ENCODE data around the gene LRRC8E. TPM values are rescaled to one million over a fixed set of nuclear protein-coding genes. Genes with fewer than 3 reads are reported as not detected.

The LRRC8E gene
- total and polyA plus RNA-seq, 10 of the 15 experiments (the other 5 are each of a cell fraction or from before 2014, with no cell fraction given) = 0.04 to 0.32 (median 0.25) TPM; not detected in 7

- peak; percentile 44; the same call in 1 of the 2 replicates for TF ChIP-seq POLR2A (IDR thresholded peaks at IDR 0.05; ENCODE audit: low read depth, low read length)
- TF ChIP-seq EP300 (IDR thresholded peaks at IDR 0.05; ENCODE audit: borderline replicate concordance in 1 of 2, control insufficient read depth in 1 of 2, low read depth in 2 of 2, low read length in 2 of 2) = no peak
- 0 out of 2 replicates have a peak, but pooled peaks have one; percentile 7 for TF ChIP-seq RAD21 (IDR thresholded peaks at IDR 0.05; ENCODE audit: insufficient read depth, low read depth, low read length)
- TF ChIP-seq, protein P1, sequence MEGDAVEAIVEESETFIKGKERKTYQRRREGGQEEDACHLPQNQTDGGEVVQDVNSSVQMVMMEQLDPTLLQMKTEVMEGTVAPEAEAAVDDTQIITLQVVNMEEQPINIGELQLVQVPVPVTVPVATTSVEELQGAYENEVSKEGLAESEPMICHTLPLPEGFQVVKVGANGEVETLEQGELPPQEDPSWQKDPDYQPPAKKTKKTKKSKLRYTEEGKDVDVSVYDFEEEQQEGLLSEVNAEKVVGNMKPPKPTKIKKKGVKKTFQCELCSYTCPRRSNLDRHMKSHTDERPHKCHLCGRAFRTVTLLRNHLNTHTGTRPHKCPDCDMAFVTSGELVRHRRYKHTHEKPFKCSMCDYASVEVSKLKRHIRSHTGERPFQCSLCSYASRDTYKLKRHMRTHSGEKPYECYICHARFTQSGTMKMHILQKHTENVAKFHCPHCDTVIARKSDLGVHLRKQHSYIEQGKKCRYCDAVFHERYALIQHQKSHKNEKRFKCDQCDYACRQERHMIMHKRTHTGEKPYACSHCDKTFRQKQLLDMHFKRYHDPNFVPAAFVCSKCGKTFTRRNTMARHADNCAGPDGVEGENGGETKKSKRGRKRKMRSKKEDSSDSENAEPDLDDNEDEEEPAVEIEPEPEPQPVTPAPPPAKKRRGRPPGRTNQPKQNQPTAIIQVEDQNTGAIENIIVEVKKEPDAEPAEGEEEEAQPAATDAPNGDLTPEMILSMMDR (IDR thresholded peaks at IDR 0.05 in 2 of 3, conservative IDR thresholded peaks at IDR 0.05 in 1 of 3; ENCODE audit: control insufficient read depth in 2 of 3, extremely low read depth in 1 of 3, insufficient read depth in 1 of 3, low read depth in 3 of 3, low read length in 3 of 3) = peak in 2 of 3 experiments; percentile 30 to 39; a peak in 2 of 6 replicates
- RAD21 ChIA-PET (ENCODE audit: unreplicated experiment) = no interaction called here
- no TSS peak for BruUV-seq (replicated peaks)
- WGBS (ENCODE audit: insufficient coverage, insufficient replicate concordance, low lambda C conversion rate, missing lambda C conversion rate) = 85% methylated on average over 14 of the region's 14 CpGs
- Histone ChIP-seq H3K9me3 (replicated peaks; ENCODE audit: control insufficient read depth, insufficient read depth, low read length) (no peaks in the 10 kb centered on the region), H2AFZ (ENCODE audit: control insufficient read depth, low read depth, low read length) (no peak overlapping the region), H3K79me2 (ENCODE audit: control insufficient read depth, insufficient read depth, low read length) (no peaks in the 10 kb centered on the region), H3K9ac (ENCODE audit: control insufficient read depth, insufficient read depth, low read length) (no peak overlapping the region), H3K27ac (ENCODE audit: control insufficient read depth, insufficient read depth) (no peak overlapping the region), H3K4me2 (ENCODE audit: control insufficient read depth, insufficient read depth) (no peak overlapping the region), H3K36me3 (ENCODE audit: control insufficient read depth in 2 of 2, insufficient read depth in 2 of 2, low read length in 1 of 2) (peaks cover 13 to 43% of the 10 kb centered on the region in 2 experiments; a peak in 3 of 4 replicates), H3K4me3 (no peak overlapping the region), H3K4me1 (ENCODE audit: control insufficient read depth, insufficient read depth, low read length) (no peaks in the 10 kb centered on the region; the same call in 1 of the 2 replicates), H4K20me1 (ENCODE audit: control insufficient read depth, insufficient read depth) (no peaks in the 10 kb centered on the region; the same call in 1 of the 2 replicates), H3K27me3 (replicated peaks in 1 of 2; ENCODE audit: control insufficient read depth in 2 of 2, insufficient read depth in 2 of 2, low read length in 1 of 2) (no peaks in the 10 kb centered on the region)
- intact Hi-C loops (cut with micrococcal nuclease; ENCODE audit: unreplicated experiment) = no loop called here
- DNase-seq (ENCODE audit: low read depth, low spot score) (no peak), ATAC-seq (no peak), FAIRE-seq (no peak)
- POLR2A ChIA-PET = no interaction called here
- CTCF ChIA-PET = no interaction called here
- in situ Hi-C loops (cut with MboI) = no loop called here
- SMC1A ChIA-PET (ENCODE audit: uncharacterized antibody, unreplicated experiment) = no interaction called here
Measured at GRCh38 chr19:7933411-7933810, 45.1 kb downstream of the LRRC8E start.
